Endothelial cell of umbilical vein (primary cell): ENCODE data around the gene MYO5B.

Experiments
- MYC ChIP-seq: IDR thresholded peaks from one replicate; pipeline ENCODE4 v1.6.1; 2011; ENCODE audit warnings: mild to moderate bottlenecking, low read depth, low read length
- POLR2AphosphoS5 ChIP-seq: IDR thresholded peaks from 2 replicates; pipeline ENCODE4 v1.6.1; 2012; ENCODE audit warnings: low read depth, mild to moderate bottlenecking, control low read depth, low read length, moderate library complexity; ENCODE audit not compliant: insufficient read depth
- TF ChIP-seq, protein P1 (sequence below), 2 donors: IDR thresholded peaks; 1 replicate in 1 of 2; 2 replicates in 1 of 2; pipeline ENCODE4 v1.5.1; 2011; ENCODE audit warnings: low read length in 2 of 2, mild to moderate bottlenecking in 2 of 2, moderate library complexity in 2 of 2, control low read depth in 1 of 2, inconsistent platforms in 1 of 2, low read depth in 1 of 2; ENCODE audit not compliant: insufficient read depth in 1 of 2; ENCODE audit errors: extremely low read depth in 1 of 2
- TF ChIP-seq, protein P2 (sequence below): IDR thresholded peaks from 2 replicates; pipeline ENCODE4 v1.6.1; 2011; ENCODE audit not compliant: insufficient read depth, insufficient read length

DNA sequence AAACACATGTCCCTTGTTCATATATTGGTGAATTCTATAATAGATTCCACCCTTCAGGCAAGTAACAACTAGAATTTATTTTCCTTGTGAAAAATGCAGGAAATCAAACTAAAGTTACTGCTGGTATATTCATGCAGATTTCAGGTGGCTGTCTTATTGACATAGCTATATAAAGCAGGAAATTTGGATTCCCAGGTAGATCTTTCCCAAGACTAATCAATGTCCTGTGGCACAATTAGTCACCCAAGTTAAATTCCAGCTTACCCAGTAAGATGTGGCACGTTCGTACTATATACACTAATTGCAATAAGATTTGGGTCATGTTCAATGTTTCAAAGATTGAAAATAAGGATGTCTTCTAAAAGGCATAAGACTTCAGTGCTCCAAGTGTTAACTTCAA, 42.0 kb downstream of the MYO5B start:
- TF ChIP-seq, protein P1, sequence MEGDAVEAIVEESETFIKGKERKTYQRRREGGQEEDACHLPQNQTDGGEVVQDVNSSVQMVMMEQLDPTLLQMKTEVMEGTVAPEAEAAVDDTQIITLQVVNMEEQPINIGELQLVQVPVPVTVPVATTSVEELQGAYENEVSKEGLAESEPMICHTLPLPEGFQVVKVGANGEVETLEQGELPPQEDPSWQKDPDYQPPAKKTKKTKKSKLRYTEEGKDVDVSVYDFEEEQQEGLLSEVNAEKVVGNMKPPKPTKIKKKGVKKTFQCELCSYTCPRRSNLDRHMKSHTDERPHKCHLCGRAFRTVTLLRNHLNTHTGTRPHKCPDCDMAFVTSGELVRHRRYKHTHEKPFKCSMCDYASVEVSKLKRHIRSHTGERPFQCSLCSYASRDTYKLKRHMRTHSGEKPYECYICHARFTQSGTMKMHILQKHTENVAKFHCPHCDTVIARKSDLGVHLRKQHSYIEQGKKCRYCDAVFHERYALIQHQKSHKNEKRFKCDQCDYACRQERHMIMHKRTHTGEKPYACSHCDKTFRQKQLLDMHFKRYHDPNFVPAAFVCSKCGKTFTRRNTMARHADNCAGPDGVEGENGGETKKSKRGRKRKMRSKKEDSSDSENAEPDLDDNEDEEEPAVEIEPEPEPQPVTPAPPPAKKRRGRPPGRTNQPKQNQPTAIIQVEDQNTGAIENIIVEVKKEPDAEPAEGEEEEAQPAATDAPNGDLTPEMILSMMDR (IDR thresholded peaks at IDR 0.05; ENCODE audit: extremely low read depth in 1 of 2, insufficient read depth in 1 of 2, low read depth in 1 of 2, low read length in 2 of 2): no peak
- TF ChIP-seq, protein P2, sequence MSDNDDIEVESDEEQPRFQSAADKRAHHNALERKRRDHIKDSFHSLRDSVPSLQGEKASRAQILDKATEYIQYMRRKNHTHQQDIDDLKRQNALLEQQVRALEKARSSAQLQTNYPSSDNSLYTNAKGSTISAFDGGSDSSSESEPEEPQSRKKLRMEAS: no peak
- no peak for TF ChIP-seq POLR2AphosphoS5
- TF ChIP-seq MYC: no peak
